HT1080 (cell line): Measurements from ENCODE around the gene ZNF469. TPM values are rescaled to one million over a fixed set of nuclear protein-coding genes. Genes with fewer than 3 reads are reported as not detected.

Experiments
- DNase-seq: peaks from one replicate; pipeline ENCODE4 v3.0.0-alpha.2; 2015; ENCODE audit warnings: low read depth
- total RNA-seq: library from RNA; depleted of rRNA; stranded (reverse); fragments of >200 nt; shearing (Covaris generic); gene quantifications from 2 replicates; pipeline ENCODE4 v1.2.3, GENCODE V29; 2014

The ZNF469 gene
- total RNA-seq, 1 experiment from 2014 or later: 0.02 TPM

- DNase-seq: no peak
Observed at GRCh38 chr16:88378401-88378800, 4.4 kb upstream of the ZNF469 start.

GRCh38 chr16:88378836-88379693 is 3.7 kb upstream of the ZNF469 start:
- DNase-seq: no peak

DNA sequence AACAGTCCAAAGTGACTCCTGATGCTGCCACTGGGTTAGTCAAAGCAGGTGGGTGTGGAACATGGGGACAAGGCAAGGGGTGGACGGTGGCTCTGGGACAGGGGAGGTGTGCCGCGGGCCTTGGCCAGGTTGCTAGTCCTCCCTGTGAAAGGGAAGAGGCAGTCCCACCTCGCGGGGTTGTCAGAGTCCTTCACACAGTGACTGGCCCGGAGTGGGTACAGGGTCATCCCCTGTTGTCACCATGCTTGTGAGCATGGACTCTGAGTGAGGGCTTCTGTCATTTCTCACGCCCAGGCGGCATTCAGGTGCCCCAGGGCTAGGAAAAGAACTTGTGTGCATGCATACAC is 3.1 kb upstream of the ZNF469 start:
- no peak for DNase-seq

- no peak for DNase-seq
Observed at GRCh38 chr16:88380099-88380498, 2.7 kb upstream of the ZNF469 start.

DNA sequence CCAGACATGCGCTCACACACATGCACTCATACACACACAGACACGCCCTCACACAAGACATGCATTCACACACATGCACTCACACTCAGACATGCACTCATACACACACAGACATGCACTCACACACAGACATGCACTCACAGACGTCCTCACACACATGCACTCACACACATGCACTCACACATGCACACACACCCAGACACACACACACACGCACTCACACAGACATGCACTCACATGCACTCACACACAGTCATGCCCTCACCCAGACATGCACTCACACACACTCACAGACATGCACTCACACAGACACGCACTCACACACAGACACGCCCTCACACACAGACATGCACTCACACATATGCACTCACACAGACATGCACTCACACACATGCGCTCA is 2.1 kb upstream of the ZNF469 start:
- DNase-seq: no peak

GRCh38 chr16:88381820-88382451 is 823 bp upstream of the ZNF469 start:
- DNase-seq: no peak

- DNase-seq: no peak
Observed at GRCh38 chr16:88383401-88384221, 852 bp downstream of the ZNF469 start.

- no peak for DNase-seq
Observed at GRCh38 chr16:88384222-88385111, 1.7 kb downstream of the ZNF469 start.

DNA sequence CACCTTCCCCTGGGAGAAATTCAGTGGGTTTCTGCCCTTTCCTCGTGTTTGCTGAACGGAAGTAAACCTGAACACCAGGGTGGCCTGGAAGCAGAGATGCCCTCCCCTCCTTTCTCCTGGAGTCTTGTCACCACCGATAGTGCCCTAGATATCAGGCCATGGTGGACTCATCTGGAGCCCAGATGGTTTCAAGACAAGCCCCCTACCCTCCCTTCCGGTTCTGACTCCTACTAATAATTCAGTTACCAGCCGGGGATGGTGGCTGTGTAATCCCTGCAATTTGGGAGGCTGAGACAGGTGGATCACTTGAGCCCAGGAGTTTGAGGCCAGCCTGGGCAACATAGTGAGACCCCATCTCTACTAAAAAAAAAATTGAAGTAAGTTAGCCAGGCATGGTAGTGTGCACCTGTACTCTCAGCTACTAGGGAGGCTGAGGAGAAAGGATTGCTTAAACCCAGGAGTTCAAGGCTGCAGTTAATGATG is 2.4 kb downstream of the ZNF469 start:
- DNase-seq: no peak

- no peak for DNase-seq
Observed at GRCh38 chr16:88385831-88386815, 3.4 kb downstream of the ZNF469 start.

GRCh38 chr16:88387180-88387765 is 4.5 kb downstream of the ZNF469 start:
- no peak for DNase-seq

- DNase-seq: no peak
Observed at GRCh38 chr16:88387941-88388627, 5.3 kb downstream of the ZNF469 start.

DNA sequence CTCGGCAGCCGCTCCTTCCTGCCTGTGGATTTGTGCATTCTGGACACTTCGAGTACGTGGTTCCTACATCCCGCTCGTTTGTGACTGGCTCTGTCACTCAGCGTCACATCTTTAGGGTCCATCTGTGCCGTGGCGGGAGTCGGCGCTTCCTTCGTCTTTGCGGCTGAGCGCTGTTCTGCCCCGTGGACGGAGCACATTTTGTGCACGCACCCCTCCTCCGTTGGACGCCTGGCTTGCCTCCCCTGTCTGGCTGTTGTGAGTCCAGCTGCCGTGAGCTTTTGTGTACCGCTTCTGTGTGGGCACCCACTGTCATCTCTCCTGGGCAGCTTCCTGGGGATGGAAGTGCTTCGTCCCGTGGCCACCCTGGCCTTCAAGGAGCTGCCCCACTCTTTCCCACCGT is 6.4 kb downstream of the ZNF469 start:
- no peak for DNase-seq

DNA sequence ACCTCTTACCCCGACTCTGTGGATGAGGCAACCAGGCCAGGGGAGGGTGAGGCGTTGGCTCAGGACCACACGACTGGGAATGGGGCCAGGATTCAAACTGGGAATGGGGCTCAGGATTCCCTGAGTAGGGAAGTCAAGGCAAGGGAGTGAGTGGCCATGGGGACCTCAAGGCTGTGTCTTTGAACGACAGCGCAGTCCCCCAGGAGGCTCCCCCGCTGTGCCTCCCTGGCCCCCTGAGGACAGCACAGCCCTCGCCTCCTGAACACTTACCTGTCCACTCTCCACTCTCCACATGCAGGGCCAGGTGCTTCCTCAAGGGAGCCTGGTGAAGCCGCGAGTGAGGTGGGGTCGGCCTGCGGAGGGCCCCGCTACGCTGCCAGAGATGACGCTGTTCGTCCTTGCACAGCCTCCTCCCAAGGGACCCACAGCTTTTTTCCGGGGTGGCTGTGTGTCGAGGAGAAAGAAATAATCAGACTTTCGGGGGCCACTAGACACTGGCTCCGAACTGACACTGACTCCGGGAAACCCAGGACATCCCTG is 6.9 kb downstream of the ZNF469 start:
- DNase-seq: no peak

DNA sequence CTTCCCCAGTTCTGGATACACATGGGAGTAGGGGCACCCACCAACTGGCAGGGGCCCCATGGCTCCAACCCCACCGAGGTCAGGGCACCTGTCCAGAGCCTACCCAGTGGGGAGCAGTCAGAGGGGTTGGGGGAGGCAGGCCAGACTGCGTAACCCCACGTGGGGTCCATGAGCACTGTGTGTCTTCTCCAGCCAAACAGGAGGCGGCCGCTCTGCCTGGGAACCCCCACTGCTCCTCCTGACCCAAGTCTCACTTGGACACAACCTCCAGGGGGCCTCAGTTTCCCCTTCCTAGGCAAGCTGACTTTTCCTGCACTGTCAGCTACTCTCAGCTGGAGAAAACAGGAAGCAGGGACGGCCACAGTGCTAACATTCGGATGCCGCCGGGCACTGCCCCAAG is 7.5 kb downstream of the ZNF469 start:
- DNase-seq: no peak

DNA sequence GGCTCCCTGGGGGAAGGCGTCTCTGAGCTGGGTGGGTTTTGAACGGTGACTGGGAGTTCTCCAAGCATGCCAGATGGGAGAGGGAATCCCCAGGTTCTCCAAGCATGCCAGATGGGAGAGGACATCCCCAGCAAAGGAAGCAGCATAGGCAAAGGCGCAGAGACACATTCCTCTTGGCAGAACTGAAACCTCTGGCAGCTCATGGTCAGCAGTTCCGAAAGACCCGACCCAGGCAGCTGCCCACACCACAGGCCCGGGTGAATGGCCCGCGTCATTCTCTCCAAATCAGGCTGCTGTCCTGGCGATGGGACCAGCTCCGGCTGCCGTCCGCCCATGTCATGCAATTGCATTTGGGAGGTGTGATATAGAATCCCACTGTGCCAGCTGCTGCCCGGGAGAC is 8.0 kb downstream of the ZNF469 start:
- no peak for DNase-seq

DNA sequence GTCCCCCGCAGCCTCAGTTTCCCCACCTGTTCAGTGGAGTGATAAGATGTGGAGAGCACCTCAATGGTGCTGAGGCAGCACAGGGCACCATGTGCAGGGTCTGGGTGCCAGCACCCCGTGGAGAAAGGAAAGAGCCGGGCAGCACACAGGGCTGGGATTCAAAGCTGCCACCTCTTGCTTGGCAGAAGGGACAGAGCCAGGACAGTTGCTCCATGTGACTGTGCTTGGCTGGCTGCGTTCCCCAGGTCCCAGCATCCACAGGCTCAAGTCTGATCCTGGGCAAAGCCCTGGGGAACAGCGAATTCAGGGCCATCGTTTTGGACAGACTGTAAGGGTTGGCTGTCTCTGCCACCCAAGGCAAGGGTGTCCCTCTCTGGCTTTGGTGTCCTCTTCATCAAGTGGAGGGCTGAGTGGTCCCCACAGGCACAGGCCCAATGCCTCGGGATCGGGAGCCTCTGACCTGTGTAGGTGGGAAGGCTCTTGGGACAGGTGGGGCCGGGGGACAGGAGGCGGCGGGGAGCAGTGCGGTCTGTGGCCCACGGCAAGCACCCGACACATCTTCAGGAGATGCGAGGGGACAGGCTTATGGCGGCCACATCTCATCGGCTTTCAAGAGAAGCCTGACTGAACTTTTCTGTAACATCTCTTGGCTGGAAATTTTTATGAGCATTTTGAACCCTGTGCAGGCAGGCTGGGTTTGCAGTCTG is 8.5 kb downstream of the ZNF469 start:
- DNase-seq: no peak

GRCh38 chr16:88392111-88392510 is 9.4 kb downstream of the ZNF469 start:
- no peak for DNase-seq
